ENCODE data around the gene FGF12. TPM values are rescaled to one million over a fixed set of nuclear protein-coding genes. Genes with fewer than 3 reads are reported as not detected.

FGF12 gene
- total and polyA plus RNA-seq, 10 donors = 3.7 to 53.3 (median 19.1) TPM

GRCh38 chr3:192171213-192171612, 556.1 kb downstream of the FGF12 start:
- intact Hi-C loops (cut with DNase I; ENCODE audit: low total_unique reads) = no loop called here
- WGBS, 5 donors = 38 to 71% (median 58%) methylated on average over 1 of the region's 1 CpG
- Histone ChIP-seq H3K4me3 (no peak overlapping the region), H3K27me3 (replicated peaks in 1 of 7) (no peaks in the 10 kb centered on the region), H3K36me3 (no peaks in the 10 kb centered on the region), H3K4me1 (no peaks in the 10 kb centered on the region), H3K27ac (peak overlapping the region in 3 of 8 donors; percentile 11 to 72 (median 29)), H3K9me3 (peaks cover 0 to 6% (median 0%) of the 10 kb centered on the region in 8 donors)
- DNase-seq = no peak
- no peak for TF ChIP-seq POLR2A (IDR thresholded peaks at IDR 0.05)
- no peak for TF ChIP-seq POLR2AphosphoS5 (IDR thresholded peaks at IDR 0.05)
- TF ChIP-seq, protein P1, sequence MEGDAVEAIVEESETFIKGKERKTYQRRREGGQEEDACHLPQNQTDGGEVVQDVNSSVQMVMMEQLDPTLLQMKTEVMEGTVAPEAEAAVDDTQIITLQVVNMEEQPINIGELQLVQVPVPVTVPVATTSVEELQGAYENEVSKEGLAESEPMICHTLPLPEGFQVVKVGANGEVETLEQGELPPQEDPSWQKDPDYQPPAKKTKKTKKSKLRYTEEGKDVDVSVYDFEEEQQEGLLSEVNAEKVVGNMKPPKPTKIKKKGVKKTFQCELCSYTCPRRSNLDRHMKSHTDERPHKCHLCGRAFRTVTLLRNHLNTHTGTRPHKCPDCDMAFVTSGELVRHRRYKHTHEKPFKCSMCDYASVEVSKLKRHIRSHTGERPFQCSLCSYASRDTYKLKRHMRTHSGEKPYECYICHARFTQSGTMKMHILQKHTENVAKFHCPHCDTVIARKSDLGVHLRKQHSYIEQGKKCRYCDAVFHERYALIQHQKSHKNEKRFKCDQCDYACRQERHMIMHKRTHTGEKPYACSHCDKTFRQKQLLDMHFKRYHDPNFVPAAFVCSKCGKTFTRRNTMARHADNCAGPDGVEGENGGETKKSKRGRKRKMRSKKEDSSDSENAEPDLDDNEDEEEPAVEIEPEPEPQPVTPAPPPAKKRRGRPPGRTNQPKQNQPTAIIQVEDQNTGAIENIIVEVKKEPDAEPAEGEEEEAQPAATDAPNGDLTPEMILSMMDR (IDR thresholded peaks at IDR 0.05 in 8 of 11, conservative IDR thresholded peaks at IDR 0.05 in 3 of 11) = no peak

DNA sequence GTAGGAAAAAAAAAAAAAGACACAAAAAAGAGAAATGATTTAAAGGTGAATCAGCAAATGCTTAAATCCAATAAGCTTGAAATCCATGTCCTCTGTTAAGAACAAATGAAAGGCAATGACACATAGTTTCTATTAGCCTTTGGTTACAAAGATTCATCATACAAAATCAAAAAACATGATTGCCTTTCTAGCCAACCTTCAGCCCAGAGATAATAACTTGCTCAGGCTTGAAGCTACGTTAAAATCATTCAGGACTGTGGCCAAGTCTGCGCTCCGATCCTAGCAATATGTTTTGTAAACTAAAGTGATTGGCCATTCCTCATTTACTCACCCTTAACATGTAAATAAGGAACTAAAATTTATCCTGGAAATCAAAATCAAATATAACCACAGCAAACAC, 556.7 kb downstream of the FGF12 start:
- no peak for TF ChIP-seq POLR2AphosphoS5 (IDR thresholded peaks at IDR 0.05)
- TF ChIP-seq, protein P1 (IDR thresholded peaks at IDR 0.05 in 8 of 11, conservative IDR thresholded peaks at IDR 0.05 in 3 of 11) = no peak
- TF ChIP-seq POLR2A (IDR thresholded peaks at IDR 0.05) = no peak
- Histone ChIP-seq H3K36me3 (no peaks in the 10 kb centered on the region), H3K27ac (peak overlapping the region in 6 of 8 donors; percentile 11 to 72 (median 35)), H3K4me3 (no peak overlapping the region), H3K9me3 (peaks cover 0 to 2% (median 0%) of the 10 kb centered on the region in 8 donors), H3K4me1 (no peaks in the 10 kb centered on the region), H3K27me3 (replicated peaks in 1 of 7) (no peaks in the 10 kb centered on the region)
- WGBS, 5 donors = 74 to 86% (median 84%) methylated on average over 3 of the region's 3 CpGs
- intact Hi-C loops (cut with DNase I; ENCODE audit: low total_unique reads) = no loop called here
- no peak for DNase-seq

DNA sequence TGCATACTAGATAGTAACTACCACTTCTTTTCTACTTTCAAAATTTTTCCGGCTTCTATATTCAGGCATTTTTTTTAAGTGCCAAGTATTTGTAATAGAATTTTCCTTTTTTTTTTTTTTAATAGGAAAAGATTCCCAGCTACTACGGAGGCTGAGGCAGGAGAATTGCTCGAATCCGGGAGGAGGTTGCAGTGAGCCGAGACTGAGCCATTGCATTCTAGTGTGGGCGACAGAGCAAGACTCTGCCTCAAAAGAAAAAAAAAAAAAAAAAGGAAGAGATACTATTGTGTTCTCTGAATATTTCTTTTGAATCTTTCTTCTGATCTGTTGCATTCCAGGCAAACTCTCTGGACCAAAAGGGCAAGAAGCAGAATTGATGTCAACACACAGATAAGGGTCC, 557.3 kb downstream of the FGF12 start:
- H3K27me3 ChIP-seq (replicated peaks in 1 of 7) = no peaks in the 10 kb centered on the region
- H3K27ac ChIP-seq = peak overlapping the region in 6 of 8 donors; percentile 23 to 72 (median 54)
- intact Hi-C loops (cut with DNase I; ENCODE audit: low total_unique reads) = no loop called here
- no peak overlapping the region for H3K4me3 ChIP-seq
- TF ChIP-seq, protein P1 (IDR thresholded peaks at IDR 0.05 in 8 of 11, conservative IDR thresholded peaks at IDR 0.05 in 3 of 11) = no peak
- no peak for TF ChIP-seq POLR2A (IDR thresholded peaks at IDR 0.05)
- no peak for TF ChIP-seq POLR2AphosphoS5 (IDR thresholded peaks at IDR 0.05)
- H3K9me3 ChIP-seq = no peaks in the 10 kb centered on the region
- no peaks in the 10 kb centered on the region for H3K36me3 ChIP-seq
- no peaks in the 10 kb centered on the region for H3K4me1 ChIP-seq
- WGBS, 5 donors = 71 to 85% (median 79%) methylated on average over 6 of the region's 6 CpGs
- DNase-seq = no peak

GRCh38 chr3:192169332-192169915, 557.9 kb downstream of the FGF12 start:
- WGBS, 5 donors = 56 to 72% (median 65%) methylated on average over 4 of the region's 4 CpGs
- no peak for TF ChIP-seq POLR2AphosphoS5 (IDR thresholded peaks at IDR 0.05)
- intact Hi-C loops (cut with DNase I; ENCODE audit: low total_unique reads) = no loop called here

More at GRCh38 chr3:192169332-192169915, 557.9 kb downstream of the FGF12 start:
- Histone ChIP-seq H3K9me3 (no peaks in the 10 kb centered on the region), H3K27me3 (replicated peaks in 1 of 7) (no peaks in the 10 kb centered on the region), H3K27ac (peak overlapping the region in 6 of 8 donors; percentile 23 to 72 (median 54)), H3K4me1 (peaks cover 0 to 3% (median 0%) of the 10 kb centered on the region in 6 donors), H3K36me3 (no peaks in the 10 kb centered on the region), H3K4me3 (no peak overlapping the region)
- no peak for DNase-seq
